Adrenal gland (tissue), 12 donors: ENCODE results near the gene CHD2. TPM values are rescaled to one million over a fixed set of nuclear protein-coding genes. Genes with fewer than 3 reads are reported as not detected.

Experiments used
- DNase-seq, 7 donors: peaks; one replicate each; pipeline ENCODE4 v3.0.0-alpha.2; 2019 to 2020
- H3K27ac ChIP-seq, 5 donors: fragments of 200-600 bp; sonication (generic) in 4 of 5; 1 replicate in 3 of 5; 2 replicates in 2 of 5; pipeline versions ENCODE4 v1.5.1 to v1.8.0; 2016 to 2020; ENCODE audit warnings: mild to moderate bottlenecking in 1 of 5
- H3K27me3 ChIP-seq: fragments of 200-600 bp; 2 replicates; pipeline ENCODE4 v1.8.0; 2021
- H3K36me3 ChIP-seq, 2 donors: fragments of 200-600 bp; replicated peaks in 1 of 2; 1 replicate in 1 of 2; 2 replicates in 1 of 2; pipeline versions ENCODE4 v1.5.1 to v1.8.0; 2018 to 2022
- H3K4me1 ChIP-seq, 2 donors: fragments of 200-600 bp; replicated peaks in 1 of 2; 1 replicate in 1 of 2; 2 replicates in 1 of 2; pipeline versions ENCODE4 v1.5.1 to v1.8.0; 2018 to 2021
- H3K4me3 ChIP-seq, 4 donors: fragments of 200-600 bp; sonication (generic) in 3 of 4; one replicate each; pipeline ENCODE4 v1.5.1; 2016 to 2018
- H3K9me3 ChIP-seq, 3 donors: fragments of 200-600 bp; sonication (generic) in 1 of 3; replicated peaks in 1 of 3; 1 replicate in 2 of 3; 2 replicates in 1 of 3; pipeline versions ENCODE4 v1.5.1 to v1.8.0; 2016 to 2021
- POLR2A ChIP-seq, 2 donors: fragments of 450-650 bp; IDR thresholded peaks; one replicate each; pipeline ENCODE4 v1.6.1; 2017; ENCODE audit warnings: antibody characterized with exemption in 2 of 2, mild to moderate bottlenecking in 2 of 2, moderate library complexity in 1 of 2
- WGBS, 4 donors: extraction: QIAGEN DNeasy Blood & Tissue Kit in 2 of 4; methylation state at CpG; one replicate each; pipeline versions ENCODE4 v1.1.5 to v1.1.7; 2013 to 2017; 5-methylcytosine and 5-hydroxymethylcytosine counted together
- intact Hi-C, 2 donors: fragments of 100-400 bp; cut with DNase I; formaldehyde crosslinking; loops; one replicate each; pipeline versions ENCODE4 v1.14.1 to v1.15.0; 2022 to 2023
- polyA plus RNA-seq, 3 donors: library from polyadenylated mRNA; stranded (reverse); fragments of 200-250 nt in 2 of 3; fragments of 350-450 nt in 1 of 3; fragmentation: Illumina TruSeq in 1 of 3; extraction: RNeasy Lipid Tissue Mini Kit (QIAGEN cat#74804) in 1 of 3; gene quantifications; one replicate each; pipeline ENCODE4 v1.2.3, GENCODE V29; 2013 to 2014
- total RNA-seq, 9 donors: library from RNA; depleted of rRNA in 4 of 9; stranded (reverse); fragments of >200 nt in 4 of 9; fragments of 120-200 nt in 1 of 9; fragmentation: NEBNext Ultra II Directional in 1 of 9; extraction: Animal tissue kit (Norgen Biotek cat#: 25700) in 1 of 9; gene quantifications; one replicate each; pipeline versions ENCODE4 v1.1.0 to v1.2.4, GENCODE V29; 2013 to 2023
- TF ChIP-seq, protein P1 (sequence below), 6 experiments: fragments of 450-650 bp in 4 of 6; fragments of 200-600 bp in 2 of 6; sonication (generic) in 1 of 6; IDR thresholded peaks; 1 replicate in 5 of 6; 2 replicates in 1 of 6; pipeline versions ENCODE4 v1.5.1 to v1.8.0; 2016 to 2021; ENCODE audit warnings: antibody characterized with exemption in 6 of 6, mild to moderate bottlenecking in 2 of 6, moderate library complexity in 1 of 6
- donor health status: healthy with polysubstance abuse.
- donor health status: Bipolar disorder and iron deficiency.
- donor health status: DM: yes; HTN: yes; CAD: no.
- donor health status: DM: no; HTN: no; CAD: no.
- donor health status: DM: no; HTN: no; CAD: no.
- donor health status: DM: yes; HTN: yes; CAD: no.

Gene CHD2
- total and polyA plus RNA-seq, 12 donors: 40.1 to 115 (median 70.9) TPM

GRCh38 chr15:92949604-92950249 lies 49.6 kb downstream of the CHD2 start:
- Histone ChIP-seq H3K27ac (no peak overlapping the region), H3K27me3 (no peaks in the 10 kb centered on the region), H3K9me3 (peaks cover 0 to 17% (median 0%) of the 10 kb centered on the region in 3 donors), H3K36me3 (peaks cover 0 to 97% of the 10 kb centered on the region in 2 donors), H3K4me1 (no peaks in the 10 kb centered on the region), H3K4me3 (no peak overlapping the region)
- intact Hi-C loops: loop anchor here in 1 of 2 donors (10.0 kb wide), 1 partner anchor 45 kb away; no protein-coding TSS in a partner anchor
- TF ChIP-seq, protein P1, sequence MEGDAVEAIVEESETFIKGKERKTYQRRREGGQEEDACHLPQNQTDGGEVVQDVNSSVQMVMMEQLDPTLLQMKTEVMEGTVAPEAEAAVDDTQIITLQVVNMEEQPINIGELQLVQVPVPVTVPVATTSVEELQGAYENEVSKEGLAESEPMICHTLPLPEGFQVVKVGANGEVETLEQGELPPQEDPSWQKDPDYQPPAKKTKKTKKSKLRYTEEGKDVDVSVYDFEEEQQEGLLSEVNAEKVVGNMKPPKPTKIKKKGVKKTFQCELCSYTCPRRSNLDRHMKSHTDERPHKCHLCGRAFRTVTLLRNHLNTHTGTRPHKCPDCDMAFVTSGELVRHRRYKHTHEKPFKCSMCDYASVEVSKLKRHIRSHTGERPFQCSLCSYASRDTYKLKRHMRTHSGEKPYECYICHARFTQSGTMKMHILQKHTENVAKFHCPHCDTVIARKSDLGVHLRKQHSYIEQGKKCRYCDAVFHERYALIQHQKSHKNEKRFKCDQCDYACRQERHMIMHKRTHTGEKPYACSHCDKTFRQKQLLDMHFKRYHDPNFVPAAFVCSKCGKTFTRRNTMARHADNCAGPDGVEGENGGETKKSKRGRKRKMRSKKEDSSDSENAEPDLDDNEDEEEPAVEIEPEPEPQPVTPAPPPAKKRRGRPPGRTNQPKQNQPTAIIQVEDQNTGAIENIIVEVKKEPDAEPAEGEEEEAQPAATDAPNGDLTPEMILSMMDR (IDR thresholded peaks at IDR 0.05): no peak
- TF ChIP-seq POLR2A (IDR thresholded peaks at IDR 0.05): no peak
- no peak for DNase-seq
- WGBS, 4 donors: 98 to 99% (median 98%) methylated on average over 10 of the region's 10 CpGs

DNA sequence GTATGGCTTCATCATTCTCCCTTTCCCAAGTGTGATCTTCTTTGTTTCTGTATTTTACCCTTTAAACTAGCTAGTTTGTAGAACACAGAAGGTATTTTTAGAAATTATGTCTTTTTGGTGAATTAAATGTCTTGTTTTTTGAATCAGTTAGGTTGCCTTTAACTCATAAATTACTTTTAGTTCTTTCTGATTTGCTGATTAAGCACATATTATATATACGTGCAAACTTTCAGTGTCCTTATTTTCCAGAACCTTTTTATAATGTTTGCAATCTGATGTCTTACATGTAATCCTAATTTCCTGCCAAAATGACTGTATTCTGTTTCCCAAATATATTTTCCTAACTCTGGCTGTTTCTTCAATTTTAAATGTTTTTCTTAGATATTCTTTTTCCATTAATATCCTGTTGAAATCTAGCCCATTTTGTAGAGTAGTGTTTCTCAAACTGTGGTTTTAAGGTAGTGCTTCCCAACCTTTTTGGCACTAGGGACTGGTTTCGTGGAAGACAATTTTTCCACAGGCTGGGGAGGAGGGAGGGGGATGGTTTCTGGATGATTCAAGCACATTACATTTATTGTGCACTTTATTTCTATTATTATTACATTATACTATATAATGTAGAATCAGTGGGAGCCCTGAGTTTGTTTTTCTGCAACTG lies 51.8 kb downstream of the CHD2 start:
- Histone ChIP-seq H3K9me3 (peaks cover 0 to 17% (median 0%) of the 10 kb centered on the region in 3 donors), H3K27ac (no peak overlapping the region), H3K27me3 (no peaks in the 10 kb centered on the region), H3K36me3 (peaks cover 4 to 98% of the 10 kb centered on the region in 2 donors), H3K4me1 (no peaks in the 10 kb centered on the region), H3K4me3 (no peak overlapping the region)
- no peak for DNase-seq
- WGBS, 4 donors: 69 to 76% (median 71%) methylated on average over 2 of the region's 2 CpGs
- no peak for TF ChIP-seq POLR2A (IDR thresholded peaks at IDR 0.05)
- TF ChIP-seq, protein P1 (IDR thresholded peaks at IDR 0.05): no peak
- intact Hi-C loops: no loop called here

- no peak overlapping the region for H3K4me3 ChIP-seq
- intact Hi-C loops: no loop called here
- H3K27me3 ChIP-seq: no peaks in the 10 kb centered on the region
- 93 to 97% (median 96%) methylated on average over 2 to 7 of the region's 7 CpGs for WGBS, 4 donors
- H3K36me3 ChIP-seq: peaks cover 4 to 98% of the 10 kb centered on the region in 2 donors
- no peak for DNase-seq
- no peaks in the 10 kb centered on the region for H3K4me1 ChIP-seq
- peaks cover 0 to 17% (median 0%) of the 10 kb centered on the region in 3 donors for H3K9me3 ChIP-seq
- TF ChIP-seq POLR2A (IDR thresholded peaks at IDR 0.05): no peak
- TF ChIP-seq, protein P1 (IDR thresholded peaks at IDR 0.05): no peak
- H3K27ac ChIP-seq: no peak overlapping the region
These were observed 52.3 kb downstream of the CHD2 start for GRCh38 chr15:92952458-92952850.

DNA sequence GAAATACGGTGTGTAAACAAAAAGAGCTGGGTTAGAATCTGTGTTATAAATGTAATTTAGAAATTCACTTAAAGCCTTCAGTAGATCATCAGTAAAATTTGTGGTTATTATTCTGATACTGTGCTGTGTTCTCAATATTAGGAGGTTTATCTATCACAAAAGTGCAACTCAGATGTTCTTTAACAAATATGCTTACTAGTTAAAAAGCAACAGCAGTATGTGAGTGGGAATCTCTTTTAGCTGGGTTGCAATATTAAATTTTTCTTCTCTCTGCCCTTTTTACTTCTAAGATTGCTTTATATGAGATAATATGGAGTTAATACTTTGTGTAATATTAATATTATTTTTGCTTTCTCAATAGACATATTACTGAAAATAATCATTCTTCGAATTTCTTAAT lies 53.4 kb downstream of the CHD2 start:
- peaks cover 0 to 14% (median 0%) of the 10 kb centered on the region in 3 donors for H3K9me3 ChIP-seq
- TF ChIP-seq, protein P1 (IDR thresholded peaks at IDR 0.05): no peak
- no peak for TF ChIP-seq POLR2A (IDR thresholded peaks at IDR 0.05)
- peaks cover 0 to 7% of the 10 kb centered on the region in 2 donors for H3K4me1 ChIP-seq
- DNase-seq: no peak
- H3K36me3 ChIP-seq: peaks cover 4 to 93% of the 10 kb centered on the region in 2 donors
- H3K4me3 ChIP-seq: no peak overlapping the region
- intact Hi-C loops: no loop called here
- H3K27me3 ChIP-seq: no peaks in the 10 kb centered on the region
- WGBS, 4 donors: 91 to 96% (median 94%) methylated on average over 2 of the region's 2 CpGs
- no peak overlapping the region for H3K27ac ChIP-seq
